UCSD-AML1 (cell line): Measurements from ENCODE around the gene DPP6.

Source experiments
- DNase-seq: peaks from one replicate; lab custom pipeline; 2025; ENCODE audit not compliant: unreplicated experiment; lab: John Stamatoyannopoulos, UW

DPP6 gene

GRCh38 chr7:154783281-154783909 is 731.2 kb downstream of the DPP6 start:
- DNase-seq: no peak

- no peak for DNase-seq
Observed at GRCh38 chr7:154785898-154786297, 733.7 kb downstream of the DPP6 start.

GRCh38 chr7:154789404-154789803 is 737.2 kb downstream of the DPP6 start:
- DNase-seq: no peak

- no peak for DNase-seq
Observed at GRCh38 chr7:154791611-154792010, 739.4 kb downstream of the DPP6 start.

GRCh38 chr7:154792436-154793055 is 740.3 kb downstream of the DPP6 start:
- DNase-seq: no peak

GRCh38 chr7:154794147-154794780 is 742.1 kb downstream of the DPP6 start:
- no peak for DNase-seq

- DNase-seq: no peak
Observed at GRCh38 chr7:154795014-154795413, 742.8 kb downstream of the DPP6 start.

- no peak for DNase-seq
Observed at GRCh38 chr7:154795437-154795836, 743.2 kb downstream of the DPP6 start.

- no peak for DNase-seq
Observed at GRCh38 chr7:154804449-154804848, 752.3 kb downstream of the DPP6 start.

GRCh38 chr7:154812027-154812426 is 759.8 kb downstream of the DPP6 start:
- no peak for DNase-seq

- DNase-seq: no peak
Observed at GRCh38 chr7:154817224-154817896, 765.2 kb downstream of the DPP6 start.

- no peak for DNase-seq
Observed at GRCh38 chr7:154827007-154827406, 774.8 kb downstream of the DPP6 start.

- DNase-seq: no peak
Observed at GRCh38 chr7:154832557-154833138, 780.5 kb downstream of the DPP6 start.

GRCh38 chr7:154836021-154836448 is 783.8 kb downstream of the DPP6 start:
- no peak for DNase-seq

- no peak for DNase-seq
Observed at GRCh38 chr7:154837087-154837486, 784.9 kb downstream of the DPP6 start.

GRCh38 chr7:154837622-154838021 is 785.4 kb downstream of the DPP6 start:
- DNase-seq: no peak

GRCh38 chr7:154840086-154840485 is 787.9 kb downstream of the DPP6 start:
- no peak for DNase-seq

- DNase-seq: no peak
Observed at GRCh38 chr7:154841731-154842331, 789.6 kb downstream of the DPP6 start.

- DNase-seq: no peak
Observed at GRCh38 chr7:154842591-154842990, 790.4 kb downstream of the DPP6 start.

GRCh38 chr7:154843670-154844237 is 791.6 kb downstream of the DPP6 start:
- no peak for DNase-seq

GRCh38 chr7:154844499-154844898 is 792.3 kb downstream of the DPP6 start:
- DNase-seq: no peak
